GM23338 (cell line): ENCODE measurements around the gene COTL1.

Experiments
- CTCF ChIP-seq, 2 experiments: fragments of 200-600 bp in 1 of 2; sonication (generic) in 1 of 2; conservative IDR thresholded peaks; 2 replicates each; pipeline versions ENCODE4 v1.5.1 to v1.6.1; 2016 to 2017; ENCODE audit warnings: antibody characterized with exemption in 2 of 2, low read depth in 2 of 2, mild to moderate bottlenecking in 2 of 2, moderate library complexity in 1 of 2
- ETS1 ChIP-seq: IDR thresholded peaks from 2 replicates; pipeline ENCODE4 v1.6.1; 2016; ENCODE audit warnings: antibody characterized with exemption
- EZH2 ChIP-seq: fragments of 200-600 bp; sonication (generic); IDR thresholded peaks from one replicate; pipeline ENCODE4 v1.8.0; 2017; ENCODE audit warnings: antibody characterized with exemption, mild to moderate bottlenecking, low read depth; ENCODE audit not compliant: unreplicated experiment
- EZH2phosphoT487 ChIP-seq: fragments of 200-600 bp; sonication (generic); IDR thresholded peaks from one replicate; pipeline ENCODE4 v1.8.1; 2018; ENCODE audit warnings: antibody characterized with exemption; ENCODE audit not compliant: unreplicated experiment
- JUNB ChIP-seq: IDR thresholded peaks from one replicate; pipeline ENCODE4 v1.6.1; 2016; ENCODE audit warnings: antibody characterized with exemption; ENCODE audit not compliant: unreplicated experiment
- NANOG ChIP-seq: IDR thresholded peaks from 2 replicates; pipeline ENCODE4 v1.6.1; 2016; ENCODE audit warnings: antibody characterized with exemption, borderline replicate concordance
- POLR2AphosphoS5 ChIP-seq: IDR thresholded peaks from 2 replicates; pipeline ENCODE4 v1.6.1; 2016; ENCODE audit warnings: antibody characterized with exemption, low read depth
- REST ChIP-seq: IDR thresholded peaks from one replicate; pipeline ENCODE4 v1.6.1; 2018; ENCODE audit warnings: antibody characterized with exemption; ENCODE audit not compliant: unreplicated experiment
- STAT1 ChIP-seq: IDR thresholded peaks from one replicate; pipeline ENCODE4 v1.6.1; 2016; ENCODE audit warnings: antibody characterized with exemption; ENCODE audit not compliant: unreplicated experiment
- ZNF331 ChIP-seq: fragments of 250-450 bp; sonication (Bioruptor Pico); IDR thresholded peaks from 2 replicates; pipeline ENCODE4 v1.5.0; 2020; ENCODE audit warnings: low read depth, mild to moderate bottlenecking, moderate library complexity
- ZNF462 ChIP-seq: fragments of 250-450 bp; sonication (Bioruptor Pico); IDR thresholded peaks from 2 replicates; pipeline ENCODE4 v1.5.0; 2020; ENCODE audit warnings: mild to moderate bottlenecking, moderate library complexity

- no peak for TF ChIP-seq CTCF (conservative IDR thresholded peaks at IDR 0.05; ENCODE audit: low read depth in 2 of 2)
- no peak for TF ChIP-seq REST
- TF ChIP-seq POLR2AphosphoS5 = no peak
- TF ChIP-seq EZH2 = no peak
- TF ChIP-seq ETS1 = no peak
- TF ChIP-seq JUNB = no peak
- TF ChIP-seq NANOG = no peak
- TF ChIP-seq EZH2phosphoT487 = no peak
- no peak for TF ChIP-seq ZNF331
- no peak for TF ChIP-seq STAT1
- no peak for TF ChIP-seq ZNF462 (CRISPR knock-in tag)
Measured at GRCh38 chr16:84660973-84661372, 43.1 kb upstream of the COTL1 start.
